H1 (cell line): Measurements from ENCODE around the gene FDPS.
A peak's percentile ranks its signal among the peaks of the same experiment; 100 is the strongest.

Source experiments
- CREB1 ChIP-seq: IDR thresholded peaks from 2 replicates; pipeline ENCODE4 v1.6.1; 2012; ENCODE audit warnings: inconsistent platforms
- EP300 ChIP-seq, 2 experiments: IDR thresholded peaks; 1 replicate in 1 of 2; 2 replicates in 1 of 2; pipeline ENCODE4 v1.6.1; 2011 to 2012; ENCODE audit warnings: low read depth in 2 of 2, low read length in 2 of 2, mild to moderate bottlenecking in 2 of 2, borderline replicate concordance in 1 of 2, inconsistent platforms in 1 of 2, moderate library complexity in 1 of 2
- EZH2 ChIP-seq: fragments of 200-600 bp; sonication (generic); IDR thresholded peaks from 2 replicates; pipeline ENCODE4 v1.7.1; 2012; ENCODE audit warnings: low read depth, mild to moderate bottlenecking, moderate library complexity, low read length, inconsistent platforms; ENCODE audit not compliant: severe bottlenecking
- RNF2 ChIP-seq: fragments of 200-900, 300-1000 bp; sonication (generic); IDR thresholded peaks from 2 replicates; pipeline ENCODE4 v1.7.1; 2016; ENCODE audit warnings: borderline replicate concordance, low read depth, mild to moderate bottlenecking, antibody characterized with exemption, low read length; ENCODE audit not compliant: poor library complexity, severe bottlenecking; ENCODE audit errors: missing control alignments
- SIN3A ChIP-seq, 2 experiments: IDR thresholded peaks in 1 of 2; conservative IDR thresholded peaks in 1 of 2; 2 replicates each; pipeline ENCODE4 v1.6.1; 2011 to 2012; ENCODE audit warnings: low read length in 2 of 2, improper control_type of control experiment in 1 of 2, low read depth in 1 of 2, mild to moderate bottlenecking in 1 of 2
- SIX5 ChIP-seq: IDR thresholded peaks from 2 replicates; pipeline ENCODE4 v1.6.1; 2011; ENCODE audit warnings: mild to moderate bottlenecking, low read depth, low read length
- SRF ChIP-seq: IDR thresholded peaks from 2 replicates; pipeline ENCODE4 v1.6.1; 2011; ENCODE audit warnings: mild to moderate bottlenecking, low read depth, low read length, moderate library complexity
- TAF1 ChIP-seq: IDR thresholded peaks from 2 replicates; pipeline ENCODE4 v1.6.1; 2011; ENCODE audit warnings: mild to moderate bottlenecking, low read depth, low read length
- ZNF274 ChIP-seq: IDR thresholded peaks from 2 replicates; pipeline ENCODE4 v1.7.0; 2012; ENCODE audit warnings: low read length, borderline replicate concordance; ENCODE audit errors: extremely low read depth
- TF ChIP-seq, protein P1 (sequence below), 3 experiments: IDR thresholded peaks; 1 replicate in 2 of 3; 2 replicates in 1 of 3; pipeline versions ENCODE4 v1.5.1 to v1.6.1; 2011; ENCODE audit warnings: low read length in 3 of 3, mild to moderate bottlenecking in 3 of 3, inconsistent platforms in 2 of 3, low read depth in 1 of 3, moderate library complexity in 1 of 3; ENCODE audit not compliant: insufficient read depth in 1 of 3; ENCODE audit errors: control extremely low read depth in 1 of 3
- TF ChIP-seq, protein P2 (sequence below): IDR thresholded peaks from 2 replicates; pipeline ENCODE4 v1.6.1; 2012; ENCODE audit warnings: low read length, inconsistent platforms
- TF ChIP-seq, protein P3 (sequence below): IDR thresholded peaks from 2 replicates; pipeline ENCODE4 v1.6.1; 2011; ENCODE audit warnings: low read length, improper control_type of control experiment

DNA sequence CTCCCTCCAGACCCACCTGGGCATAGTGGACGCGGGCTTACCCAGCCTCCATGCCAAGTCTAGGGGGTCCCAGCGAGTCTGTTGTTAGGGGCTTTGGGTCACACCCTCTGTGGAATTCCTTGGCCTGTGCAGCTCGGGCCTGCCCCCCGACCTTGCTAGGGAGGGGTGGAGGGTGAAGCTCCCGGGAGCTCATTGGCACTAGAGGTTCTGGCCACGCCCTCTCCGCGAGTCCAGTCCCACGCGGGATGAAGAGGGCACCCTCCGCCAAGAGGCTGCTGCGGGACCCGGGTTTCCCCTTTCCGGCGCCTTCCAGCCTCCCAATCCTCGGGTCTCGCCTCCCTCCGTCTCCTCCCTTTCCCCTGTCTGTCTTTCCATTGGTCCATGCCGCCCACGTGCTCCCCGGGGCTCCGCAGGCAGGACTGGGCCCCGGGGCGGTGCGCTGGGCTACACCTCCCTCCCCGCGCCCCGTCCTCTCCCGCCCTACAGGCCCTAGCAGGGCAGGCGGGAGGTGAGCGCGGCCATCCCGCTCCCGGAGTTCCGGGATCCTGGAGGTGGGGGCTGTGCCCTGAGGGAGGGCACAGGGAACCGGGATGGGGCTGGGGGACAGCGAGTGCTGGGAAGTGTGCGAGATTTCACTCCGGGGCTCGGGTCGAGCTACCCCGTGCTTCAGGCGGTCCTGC is 15.5 kb downstream of the FDPS start:
- TF ChIP-seq EZH2: no peak
- TF ChIP-seq SRF: no peak
- TF ChIP-seq CREB1: no peak; the same call in 1 of the 2 replicates
- TF ChIP-seq, protein P1, sequence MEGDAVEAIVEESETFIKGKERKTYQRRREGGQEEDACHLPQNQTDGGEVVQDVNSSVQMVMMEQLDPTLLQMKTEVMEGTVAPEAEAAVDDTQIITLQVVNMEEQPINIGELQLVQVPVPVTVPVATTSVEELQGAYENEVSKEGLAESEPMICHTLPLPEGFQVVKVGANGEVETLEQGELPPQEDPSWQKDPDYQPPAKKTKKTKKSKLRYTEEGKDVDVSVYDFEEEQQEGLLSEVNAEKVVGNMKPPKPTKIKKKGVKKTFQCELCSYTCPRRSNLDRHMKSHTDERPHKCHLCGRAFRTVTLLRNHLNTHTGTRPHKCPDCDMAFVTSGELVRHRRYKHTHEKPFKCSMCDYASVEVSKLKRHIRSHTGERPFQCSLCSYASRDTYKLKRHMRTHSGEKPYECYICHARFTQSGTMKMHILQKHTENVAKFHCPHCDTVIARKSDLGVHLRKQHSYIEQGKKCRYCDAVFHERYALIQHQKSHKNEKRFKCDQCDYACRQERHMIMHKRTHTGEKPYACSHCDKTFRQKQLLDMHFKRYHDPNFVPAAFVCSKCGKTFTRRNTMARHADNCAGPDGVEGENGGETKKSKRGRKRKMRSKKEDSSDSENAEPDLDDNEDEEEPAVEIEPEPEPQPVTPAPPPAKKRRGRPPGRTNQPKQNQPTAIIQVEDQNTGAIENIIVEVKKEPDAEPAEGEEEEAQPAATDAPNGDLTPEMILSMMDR (IDR thresholded peaks at IDR 0.05; ENCODE audit: control extremely low read depth in 1 of 3, insufficient read depth in 1 of 3, low read depth in 1 of 3, low read length in 3 of 3): no peak
- TF ChIP-seq, protein P2, sequence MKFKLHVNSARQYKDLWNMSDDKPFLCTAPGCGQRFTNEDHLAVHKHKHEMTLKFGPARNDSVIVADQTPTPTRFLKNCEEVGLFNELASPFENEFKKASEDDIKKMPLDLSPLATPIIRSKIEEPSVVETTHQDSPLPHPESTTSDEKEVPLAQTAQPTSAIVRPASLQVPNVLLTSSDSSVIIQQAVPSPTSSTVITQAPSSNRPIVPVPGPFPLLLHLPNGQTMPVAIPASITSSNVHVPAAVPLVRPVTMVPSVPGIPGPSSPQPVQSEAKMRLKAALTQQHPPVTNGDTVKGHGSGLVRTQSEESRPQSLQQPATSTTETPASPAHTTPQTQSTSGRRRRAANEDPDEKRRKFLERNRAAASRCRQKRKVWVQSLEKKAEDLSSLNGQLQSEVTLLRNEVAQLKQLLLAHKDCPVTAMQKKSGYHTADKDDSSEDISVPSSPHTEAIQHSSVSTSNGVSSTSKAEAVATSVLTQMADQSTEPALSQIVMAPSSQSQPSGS: no peak
- TF ChIP-seq ZNF274: no peak
- TF ChIP-seq SIX5: no peak
- peak in 1 of 2 experiments; percentile 80; a peak in 2 of 4 replicates for TF ChIP-seq SIN3A (conservative IDR thresholded peaks at IDR 0.05 in 1 of 2, IDR thresholded peaks at IDR 0.05 in 1 of 2; ENCODE audit: low read depth in 1 of 2, low read length in 2 of 2)
- no peak for TF ChIP-seq EP300 (IDR thresholded peaks at IDR 0.05; ENCODE audit: borderline replicate concordance in 1 of 2, low read depth in 2 of 2, low read length in 2 of 2)
- TF ChIP-seq, protein P3, sequence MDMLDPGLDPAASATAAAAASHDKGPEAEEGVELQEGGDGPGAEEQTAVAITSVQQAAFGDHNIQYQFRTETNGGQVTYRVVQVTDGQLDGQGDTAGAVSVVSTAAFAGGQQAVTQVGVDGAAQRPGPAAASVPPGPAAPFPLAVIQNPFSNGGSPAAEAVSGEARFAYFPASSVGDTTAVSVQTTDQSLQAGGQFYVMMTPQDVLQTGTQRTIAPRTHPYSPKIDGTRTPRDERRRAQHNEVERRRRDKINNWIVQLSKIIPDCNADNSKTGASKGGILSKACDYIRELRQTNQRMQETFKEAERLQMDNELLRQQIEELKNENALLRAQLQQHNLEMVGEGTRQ: peak; percentile 97
- no peak for TF ChIP-seq RNF2
- peak; percentile 56 for TF ChIP-seq TAF1
